ENCODE results near the gene CDH11.

Gene CDH11

GRCh38 chr16:64900019-64900418, 221.8 kb downstream of the CDH11 start:
- Histone ChIP-seq H3K27me3 (ENCODE audit: insufficient read depth, low read length) (no peaks in the 10 kb centered on the region), H3K79me2 (ENCODE audit: insufficient read depth, low read length) (no peaks in the 10 kb centered on the region), H3F3A (ENCODE audit: insufficient read depth, low read length) (no peaks in the 10 kb centered on the region), H3K27ac (ENCODE audit: low read depth, low read length, poor library complexity, severe bottlenecking) (no peak overlapping the region), H3K4me1 (ENCODE audit: insufficient read depth, low read length, severe bottlenecking) (no peaks in the 10 kb centered on the region), H4K20me1 (ENCODE audit: insufficient read depth, low read length) (no peaks in the 10 kb centered on the region), H3K36me3 (ENCODE audit: insufficient read depth, low read length) (no peaks in the 10 kb centered on the region), H3K9ac (ENCODE audit: low read length) (no peak overlapping the region), H3K4me2 (ENCODE audit: low read length) (no peak overlapping the region), H3K4me3 (ENCODE audit: low read depth, low read length, poor library complexity, severe bottlenecking) (no peak overlapping the region), H3K9me2 (ENCODE audit: low read depth, low read length) (no peaks in the 10 kb centered on the region), H2AFZ (ENCODE audit: low read length) (no peak overlapping the region), H3K9me3 (ENCODE audit: low read length) (no peaks in the 10 kb centered on the region)
- no peak for TF ChIP-seq EZH2 (IDR thresholded peaks at IDR 0.05; ENCODE audit: borderline replicate concordance, low read length)
- no peak for TF ChIP-seq CTCF (IDR thresholded peaks at IDR 0.05; ENCODE audit: low read length)

- Histone ChIP-seq H3K9me3 (ENCODE audit: low read length) (no peaks in the 10 kb centered on the region), H3K9me2 (ENCODE audit: low read depth, low read length) (no peaks in the 10 kb centered on the region), H3K36me3 (ENCODE audit: insufficient read depth, low read length) (no peaks in the 10 kb centered on the region), H3K4me3 (ENCODE audit: low read depth, low read length, poor library complexity, severe bottlenecking) (no peak overlapping the region), H3K27ac (ENCODE audit: low read depth, low read length, poor library complexity, severe bottlenecking) (no peak overlapping the region), H3K79me2 (ENCODE audit: insufficient read depth, low read length) (no peaks in the 10 kb centered on the region), H2AFZ (ENCODE audit: low read length) (no peak overlapping the region), H3K27me3 (ENCODE audit: insufficient read depth, low read length) (no peaks in the 10 kb centered on the region), H3K4me1 (ENCODE audit: insufficient read depth, low read length, severe bottlenecking) (no peaks in the 10 kb centered on the region), H3F3A (ENCODE audit: insufficient read depth, low read length) (no peaks in the 10 kb centered on the region), H3K9ac (ENCODE audit: low read length) (no peak overlapping the region), H3K4me2 (ENCODE audit: low read length) (no peak overlapping the region), H4K20me1 (ENCODE audit: insufficient read depth, low read length) (no peaks in the 10 kb centered on the region)
- TF ChIP-seq EZH2 (IDR thresholded peaks at IDR 0.05; ENCODE audit: borderline replicate concordance, low read length) (no peak), CTCF (IDR thresholded peaks at IDR 0.05; ENCODE audit: low read length) (no peak)
These were observed 223.7 kb downstream of the CDH11 start for GRCh38 chr16:64898159-64898558.
